WTC11 (cell line): ENCODE results near the gene RXRB.

Source experiments
- CTCF ChIP-seq: fragments of 200-600 bp; IDR thresholded peaks from 2 replicates; pipeline ENCODE4 v1.8.0; 2022; ENCODE audit warnings: antibody characterized with exemption
- TEAD4 ChIP-seq: sonication (generic); formaldehyde crosslinking; IDR thresholded peaks from 2 replicates; pipeline ENCODE4 v1.8.0; 2022; ENCODE audit warnings: mild to moderate bottlenecking, missing genetic modification reagents

DNA sequence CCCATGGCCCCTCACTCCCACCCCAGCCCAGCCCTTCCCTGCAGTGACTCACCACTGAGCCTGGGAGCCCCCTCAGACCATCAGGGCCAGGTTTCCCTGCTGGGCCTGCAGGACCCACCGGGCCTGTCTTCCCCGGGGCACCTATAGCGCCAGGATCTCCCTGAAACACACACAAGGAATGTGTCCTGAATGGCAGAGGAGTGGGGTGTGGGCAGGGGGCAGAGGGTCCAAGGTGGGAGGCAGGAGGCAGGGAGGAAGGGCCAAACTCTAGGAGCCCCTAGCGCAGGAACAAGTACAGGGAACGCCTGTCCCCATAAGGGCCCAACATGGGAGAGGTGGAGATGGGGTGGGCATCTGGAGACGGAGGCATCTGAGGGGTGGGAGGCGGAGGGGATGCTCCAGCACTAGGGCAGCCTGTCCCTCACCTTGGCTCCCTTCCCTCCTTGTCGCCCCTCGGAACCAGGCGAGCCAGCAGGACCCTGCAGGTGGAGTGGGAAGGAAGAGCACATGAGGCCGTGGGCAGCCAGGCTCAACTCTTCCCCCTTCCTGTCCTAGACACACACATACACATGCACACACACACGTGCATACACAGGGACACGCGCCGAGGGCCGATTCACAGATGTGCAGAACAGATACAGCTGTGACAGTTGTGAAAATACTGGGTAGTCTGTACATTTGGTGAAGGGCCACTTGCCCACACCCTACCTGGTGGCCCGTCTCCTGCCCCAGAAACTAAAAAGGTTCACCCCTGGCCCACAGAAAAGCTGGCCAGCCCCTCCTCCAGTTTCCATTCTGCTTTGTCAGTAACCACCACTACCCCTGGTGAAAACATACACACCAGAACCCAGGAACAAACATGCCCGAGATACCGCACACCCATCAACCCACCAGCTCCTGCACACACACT, 32.8 kb downstream of the RXRB start:
- no peak for TF ChIP-seq CTCF
- TF ChIP-seq TEAD4 (CRISPR knock-in tag) = no peak
